ENCODE data around the gene C2CD2.

The C2CD2 gene

DNA sequence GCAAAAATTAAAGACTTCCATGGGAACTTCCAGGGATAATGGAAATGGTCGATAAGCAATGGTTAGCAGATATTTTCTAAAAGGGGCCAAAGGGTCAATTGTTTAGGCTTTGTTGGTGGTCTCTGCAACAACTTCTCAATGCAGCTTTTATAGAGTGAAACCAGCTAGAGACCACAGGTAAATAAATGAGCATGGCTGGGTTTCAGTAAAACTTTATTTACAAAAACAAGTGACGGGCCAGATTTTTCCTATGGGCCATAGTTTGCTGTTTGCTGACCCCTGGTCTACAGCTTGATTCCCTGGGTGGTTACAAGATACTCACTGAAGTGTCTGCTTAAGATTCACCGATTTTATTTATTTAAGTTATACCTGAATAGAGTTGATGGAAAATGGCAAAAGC, 52.0 kb downstream of the C2CD2 start:
- Histone ChIP-seq H3K9ac (ENCODE audit: low read length) (no peak overlapping the region), H4K12ac (ENCODE audit: low read depth, low read length) (no peak overlapping the region), H3K9me3 (ENCODE audit: insufficient read depth, low read depth, low read length) (no peaks in the 10 kb centered on the region), H3K4me1 (ENCODE audit: control insufficient read depth in 1 of 2, insufficient read depth in 2 of 2, low read length in 2 of 2) (peaks cover 2 to 12% of the 10 kb centered on the region in 2 experiments), H3K27ac (ENCODE audit: low read depth, low read length) (no peak overlapping the region), H3K36me3 (ENCODE audit: control insufficient read depth in 1 of 2, insufficient read depth in 2 of 2, low read length in 2 of 2) (no peaks in the 10 kb centered on the region), H3K4me3 (ENCODE audit: low read depth, low read length) (no peak overlapping the region), H4K91ac (ENCODE audit: low read depth, low read length) (no peak overlapping the region), H4K8ac (ENCODE audit: low read depth, low read length) (no peak overlapping the region), H2AFZ (ENCODE audit: insufficient read depth, low read length, poor library complexity) (no peak overlapping the region), H3K14ac (ENCODE audit: low read length) (no peak overlapping the region), H3K4me2 (ENCODE audit: low read length) (no peak overlapping the region), H2AK5ac (ENCODE audit: low read length) (no peak overlapping the region), H3K27me3 (ENCODE audit: insufficient read depth, low read length) (no peaks in the 10 kb centered on the region), H2BK12ac (ENCODE audit: low read length) (no peak overlapping the region), H3K4ac (ENCODE audit: low read depth, low read length) (no peak overlapping the region), H2BK120ac (ENCODE audit: insufficient read depth, low read length, poor library complexity) (no peak overlapping the region), H3K23ac (ENCODE audit: low read length) (no peak overlapping the region), H3K79me2 (ENCODE audit: control insufficient read depth, insufficient read depth, low read length, poor library complexity) (no peaks in the 10 kb centered on the region), H3K79me1 (ENCODE audit: low read length) (no peaks in the 10 kb centered on the region), H3K18ac (ENCODE audit: low read length) (no peak overlapping the region), H2BK5ac (ENCODE audit: low read depth, low read length, poor library complexity) (no peak overlapping the region)
- no CpG with 5 or more reads among the region's 3 CpGs for WGBS (ENCODE audit: extremely low coverage, insufficient coverage, insufficient read length)
- no peak for DNase-seq

DNA sequence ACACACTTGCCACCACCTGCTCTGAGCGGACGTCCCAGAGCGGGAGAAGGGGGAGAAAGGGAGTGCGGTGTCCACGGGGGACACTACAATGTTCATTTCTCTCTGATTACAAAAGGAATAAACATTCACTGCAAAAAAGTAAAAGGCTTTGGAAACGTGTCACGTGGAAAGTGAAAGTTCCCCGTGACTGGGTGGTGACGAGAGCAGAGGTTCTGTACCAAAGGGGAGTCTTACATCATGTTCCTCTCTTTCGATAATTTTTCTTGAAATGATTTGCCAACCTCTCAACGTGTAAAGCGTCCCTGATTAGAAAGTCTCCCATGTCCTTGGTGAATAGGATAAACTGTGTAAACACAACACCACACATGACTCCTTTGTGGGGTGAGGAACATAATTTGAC, 52.7 kb downstream of the C2CD2 start:
- Histone ChIP-seq H3K14ac (ENCODE audit: low read length) (no peak overlapping the region), H4K8ac (ENCODE audit: low read depth, low read length) (no peak overlapping the region), H3K79me2 (ENCODE audit: control insufficient read depth, insufficient read depth, low read length, poor library complexity) (no peaks in the 10 kb centered on the region), H3K23ac (ENCODE audit: low read length) (no peak overlapping the region), H4K91ac (ENCODE audit: low read depth, low read length) (no peak overlapping the region), H3K4ac (ENCODE audit: low read depth, low read length) (no peak overlapping the region), H2BK5ac (ENCODE audit: low read depth, low read length, poor library complexity) (no peak overlapping the region), H3K18ac (ENCODE audit: low read length) (no peak overlapping the region), H2BK12ac (ENCODE audit: low read length) (no peak overlapping the region), H3K27me3 (ENCODE audit: insufficient read depth, low read length) (no peaks in the 10 kb centered on the region), H3K9me3 (ENCODE audit: insufficient read depth, low read depth, low read length) (no peaks in the 10 kb centered on the region), H3K4me1 (ENCODE audit: control insufficient read depth in 1 of 2, insufficient read depth in 2 of 2, low read length in 2 of 2) (peaks cover 3 to 13% of the 10 kb centered on the region in 2 experiments), H4K12ac (ENCODE audit: low read depth, low read length) (no peak overlapping the region), H2BK120ac (ENCODE audit: insufficient read depth, low read length, poor library complexity) (no peak overlapping the region), H2AK5ac (ENCODE audit: low read length) (no peak overlapping the region), H3K36me3 (ENCODE audit: control insufficient read depth in 1 of 2, insufficient read depth in 2 of 2, low read length in 2 of 2) (no peaks in the 10 kb centered on the region), H3K4me2 (ENCODE audit: low read length) (no peak overlapping the region), H3K27ac (ENCODE audit: low read depth, low read length) (no peak overlapping the region), H3K9ac (ENCODE audit: low read length) (no peak overlapping the region), H3K79me1 (ENCODE audit: low read length) (no peaks in the 10 kb centered on the region), H2AFZ (ENCODE audit: insufficient read depth, low read length, poor library complexity) (no peak overlapping the region), H3K4me3 (ENCODE audit: low read depth, low read length) (no peak overlapping the region)
- no CpG with 5 or more reads among the region's 12 CpGs for WGBS (ENCODE audit: extremely low coverage, insufficient coverage, insufficient read length)
- peak in 1 of 2 donors; percentile 17 for DNase-seq

DNA sequence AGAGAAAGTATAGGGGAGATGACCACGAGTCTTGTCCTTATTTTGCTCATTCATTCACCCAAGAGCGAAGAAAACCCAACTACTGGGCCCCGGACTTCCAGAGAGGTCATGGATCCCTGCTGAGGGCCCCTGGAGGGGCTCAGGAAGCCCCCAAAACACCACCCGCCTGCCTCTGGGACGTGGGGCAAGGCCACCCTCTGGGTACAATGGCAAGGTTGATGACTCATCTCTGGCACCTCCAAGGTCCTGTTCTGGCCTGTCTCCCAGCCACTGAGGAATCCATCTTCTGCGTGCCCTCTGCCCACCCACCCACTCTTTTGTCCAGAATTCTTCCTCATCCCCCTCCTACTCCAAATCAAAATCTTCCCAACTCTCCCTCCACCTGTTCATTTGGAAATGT, 53.4 kb downstream of the C2CD2 start:
- H2AK5ac ChIP-seq (ENCODE audit: low read length), result no peak overlapping the region
- no peak for DNase-seq
- H3K23ac ChIP-seq (ENCODE audit: low read length), result no peak overlapping the region
- no CpG with 5 or more reads among the region's 6 CpGs for WGBS (ENCODE audit: extremely low coverage, insufficient coverage, insufficient read length)
- no peak overlapping the region for H3K27ac ChIP-seq (ENCODE audit: low read depth, low read length)
- H3K79me2 ChIP-seq (ENCODE audit: control insufficient read depth, insufficient read depth, low read length, poor library complexity), result no peaks in the 10 kb centered on the region
- no peak overlapping the region for H2BK120ac ChIP-seq (ENCODE audit: insufficient read depth, low read length, poor library complexity)
- H3K79me1 ChIP-seq (ENCODE audit: low read length), result peaks cover 3% of the 10 kb centered on the region
- H4K91ac ChIP-seq (ENCODE audit: low read depth, low read length), result no peak overlapping the region
- no peak overlapping the region for H3K18ac ChIP-seq (ENCODE audit: low read length)
- H4K8ac ChIP-seq (ENCODE audit: low read depth, low read length), result no peak overlapping the region
- H3K9ac ChIP-seq (ENCODE audit: low read length), result no peak overlapping the region
- H3K36me3 ChIP-seq (ENCODE audit: control insufficient read depth in 1 of 2, insufficient read depth in 2 of 2, low read length in 2 of 2), result no peaks in the 10 kb centered on the region
- no peaks in the 10 kb centered on the region for H3K9me3 ChIP-seq (ENCODE audit: insufficient read depth, low read depth, low read length)
- H3K27me3 ChIP-seq (ENCODE audit: insufficient read depth, low read length), result no peaks in the 10 kb centered on the region
- no peak overlapping the region for H2BK12ac ChIP-seq (ENCODE audit: low read length)
- no peak overlapping the region for H2AFZ ChIP-seq (ENCODE audit: insufficient read depth, low read length, poor library complexity)
- no peak overlapping the region for H3K4me3 ChIP-seq (ENCODE audit: low read depth, low read length)
- no peak overlapping the region for H3K4ac ChIP-seq (ENCODE audit: low read depth, low read length)
- H2BK5ac ChIP-seq (ENCODE audit: low read depth, low read length, poor library complexity), result no peak overlapping the region
- no peak overlapping the region for H3K4me2 ChIP-seq (ENCODE audit: low read length)
- H3K14ac ChIP-seq (ENCODE audit: low read length), result no peak overlapping the region
- H4K12ac ChIP-seq (ENCODE audit: low read depth, low read length), result no peak overlapping the region
- peaks cover 6 to 16% of the 10 kb centered on the region in 2 experiments for H3K4me1 ChIP-seq (ENCODE audit: control insufficient read depth in 1 of 2, insufficient read depth in 2 of 2, low read length in 2 of 2)

DNA sequence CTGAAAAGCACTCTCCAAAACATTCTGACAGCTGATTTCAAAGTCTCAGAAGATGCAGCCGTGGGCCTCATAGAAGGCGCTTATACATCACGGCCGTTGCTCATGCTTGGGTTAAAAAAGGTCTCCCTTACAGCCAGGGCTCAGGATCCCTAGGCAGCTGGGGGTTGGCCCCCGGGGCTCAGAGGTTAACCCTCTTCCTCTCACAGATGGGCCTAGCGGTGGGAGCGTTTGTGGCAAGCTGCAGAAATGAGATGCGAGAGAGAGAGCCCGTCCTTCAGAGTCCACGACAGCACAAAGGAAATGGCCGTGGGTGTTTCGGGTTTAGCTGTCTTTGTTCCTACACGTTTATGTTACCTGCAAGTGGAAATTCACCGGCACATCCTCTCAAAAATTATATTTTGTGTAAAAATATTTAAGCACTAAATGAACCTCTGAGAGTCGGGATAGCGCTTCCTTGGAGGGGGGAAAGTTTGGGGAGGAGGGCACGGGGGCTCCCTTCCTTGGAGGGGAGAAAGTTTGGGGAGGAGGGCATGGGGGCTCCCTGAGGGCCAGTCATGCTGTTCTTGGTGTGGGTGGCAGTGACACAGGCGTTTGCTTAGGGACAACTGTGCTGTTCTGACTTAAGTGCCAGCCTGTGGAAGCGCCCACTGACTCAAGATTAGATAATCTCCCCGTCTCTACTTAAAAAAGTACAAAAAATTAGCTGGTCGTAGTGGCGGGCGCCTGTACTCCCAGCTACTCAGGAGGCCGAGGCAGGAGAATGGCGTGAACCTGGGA, 54.2 kb downstream of the C2CD2 start:
- DNase-seq, result no peak
- no peak overlapping the region for H2AFZ ChIP-seq (ENCODE audit: insufficient read depth, low read length, poor library complexity)
- peaks cover 9 to 23% of the 10 kb centered on the region in 2 experiments for H3K4me1 ChIP-seq (ENCODE audit: control insufficient read depth in 1 of 2, insufficient read depth in 2 of 2, low read length in 2 of 2)
- H3K9me3 ChIP-seq (ENCODE audit: insufficient read depth, low read depth, low read length), result no peaks in the 10 kb centered on the region
- no peak overlapping the region for H3K14ac ChIP-seq (ENCODE audit: low read length)
- H4K8ac ChIP-seq (ENCODE audit: low read depth, low read length), result no peak overlapping the region
- no peak overlapping the region for H3K18ac ChIP-seq (ENCODE audit: low read length)
- H2BK12ac ChIP-seq (ENCODE audit: low read length), result no peak overlapping the region
- no peak overlapping the region for H2BK120ac ChIP-seq (ENCODE audit: insufficient read depth, low read length, poor library complexity)
- H3K36me3 ChIP-seq (ENCODE audit: control insufficient read depth in 1 of 2, insufficient read depth in 2 of 2, low read length in 2 of 2), result no peaks in the 10 kb centered on the region
- H3K9ac ChIP-seq (ENCODE audit: low read length), result no peak overlapping the region
- no peak overlapping the region for H2AK5ac ChIP-seq (ENCODE audit: low read length)
- no peaks in the 10 kb centered on the region for H3K27me3 ChIP-seq (ENCODE audit: insufficient read depth, low read length)
- no peak overlapping the region for H3K4ac ChIP-seq (ENCODE audit: low read depth, low read length)
- no peak overlapping the region for H4K91ac ChIP-seq (ENCODE audit: low read depth, low read length)
- WGBS (ENCODE audit: extremely low coverage, insufficient coverage, insufficient read length), result no CpG with 5 or more reads among the region's 25 CpGs
- H3K4me3 ChIP-seq (ENCODE audit: low read depth, low read length), result no peak overlapping the region
- H3K79me1 ChIP-seq (ENCODE audit: low read length), result peaks cover 3% of the 10 kb centered on the region
- H3K27ac ChIP-seq (ENCODE audit: low read depth, low read length), result no peak overlapping the region
- no peak overlapping the region for H3K4me2 ChIP-seq (ENCODE audit: low read length)
- no peak overlapping the region for H2BK5ac ChIP-seq (ENCODE audit: low read depth, low read length, poor library complexity)
- no peaks in the 10 kb centered on the region for H3K79me2 ChIP-seq (ENCODE audit: control insufficient read depth, insufficient read depth, low read length, poor library complexity)
- H4K12ac ChIP-seq (ENCODE audit: low read depth, low read length), result no peak overlapping the region
- no peak overlapping the region for H3K23ac ChIP-seq (ENCODE audit: low read length)
